Glutamatergic neuron (in vitro differentiated cells): ENCODE results near the gene RFX8. TPM values are rescaled to one million over a fixed set of nuclear protein-coding genes. Genes with fewer than 3 reads are reported as not detected.

Experiments
- DNase-seq: peaks from one replicate; pipeline ENCODE4 v3.0.0; 2022
- H3K27ac Mint-ChIP-seq: one replicate; pipeline ENCODE4 v1.8.0; 2020; ENCODE audit warnings: mild to moderate bottlenecking, mixed read lengths, inconsistent platforms; ENCODE audit not compliant: unreplicated experiment
- H3K27me3 Mint-ChIP-seq: one replicate; pipeline ENCODE4 v1.8.0; 2020; ENCODE audit warnings: mild to moderate bottlenecking, moderate library complexity, mixed read lengths, inconsistent platforms; ENCODE audit not compliant: unreplicated experiment
- H3K36me3 Mint-ChIP-seq: one replicate; pipeline ENCODE4 v1.8.0; 2020; ENCODE audit warnings: mild to moderate bottlenecking, mixed read lengths, inconsistent platforms; ENCODE audit not compliant: unreplicated experiment
- H3K4me1 Mint-ChIP-seq: one replicate; pipeline ENCODE4 v1.8.0; 2020; ENCODE audit warnings: mild to moderate bottlenecking, low read depth, mixed read lengths, inconsistent platforms; ENCODE audit not compliant: unreplicated experiment
- H3K4me3 Mint-ChIP-seq: one replicate; pipeline ENCODE4 v1.8.0; 2020; ENCODE audit warnings: mild to moderate bottlenecking, mixed read lengths, inconsistent platforms; ENCODE audit not compliant: unreplicated experiment
- H3K9me3 Mint-ChIP-seq: one replicate; pipeline ENCODE4 v1.8.0; 2020; ENCODE audit warnings: mild to moderate bottlenecking, moderate library complexity, mixed read lengths, inconsistent platforms; ENCODE audit not compliant: unreplicated experiment
- total RNA-seq: library from RNA; stranded (reverse); fragmentation: NEBNext Ultra II Directional; extraction: Animal tissue kit (Norgen Biotek cat#: 25700); gene quantifications from one replicate; pipeline ENCODE4 v1.2.1, GENCODE V29; 2021; ENCODE audit not compliant: unreplicated experiment
- TF ChIP-seq, protein P1 (sequence below): fragments of 200-600 bp; sonication (generic); IDR thresholded peaks from one replicate; pipeline ENCODE4 v1.5.0; 2021; ENCODE audit not compliant: partially characterized antibody, unreplicated experiment

RFX8 gene
- total RNA-seq, 1 donor from 2014 or later, result 1.0 TPM

DNA sequence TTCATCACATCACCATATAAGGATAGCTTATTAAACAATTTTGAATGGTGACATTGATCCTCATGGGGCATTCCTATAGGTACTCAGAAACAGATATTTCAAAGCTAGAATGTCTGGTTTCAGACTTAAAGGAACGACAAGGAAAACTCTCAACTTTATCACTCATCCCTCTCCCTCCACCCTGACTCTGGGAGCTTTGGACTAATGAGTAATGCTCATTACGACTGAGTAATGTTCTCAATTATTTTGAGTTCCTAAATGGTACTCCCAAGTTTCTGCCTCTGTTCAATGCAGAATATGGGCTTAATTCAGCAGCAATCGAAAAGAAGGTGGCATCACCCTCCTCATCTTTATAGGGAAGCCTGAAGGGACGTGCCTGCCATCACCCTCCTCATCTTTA is 43.4 kb downstream of the RFX8 start:
- Mint-ChIP-seq H3K4me1 (peaks cover 4% of the 10 kb centered on the region), H3K4me3 (no peak overlapping the region), H3K27me3 (peaks cover 3% of the 10 kb centered on the region), H3K9me3 (peaks cover 5% of the 10 kb centered on the region), H3K27ac (no peak overlapping the region), H3K36me3 (no peaks in the 10 kb centered on the region)
- TF ChIP-seq, protein P1, sequence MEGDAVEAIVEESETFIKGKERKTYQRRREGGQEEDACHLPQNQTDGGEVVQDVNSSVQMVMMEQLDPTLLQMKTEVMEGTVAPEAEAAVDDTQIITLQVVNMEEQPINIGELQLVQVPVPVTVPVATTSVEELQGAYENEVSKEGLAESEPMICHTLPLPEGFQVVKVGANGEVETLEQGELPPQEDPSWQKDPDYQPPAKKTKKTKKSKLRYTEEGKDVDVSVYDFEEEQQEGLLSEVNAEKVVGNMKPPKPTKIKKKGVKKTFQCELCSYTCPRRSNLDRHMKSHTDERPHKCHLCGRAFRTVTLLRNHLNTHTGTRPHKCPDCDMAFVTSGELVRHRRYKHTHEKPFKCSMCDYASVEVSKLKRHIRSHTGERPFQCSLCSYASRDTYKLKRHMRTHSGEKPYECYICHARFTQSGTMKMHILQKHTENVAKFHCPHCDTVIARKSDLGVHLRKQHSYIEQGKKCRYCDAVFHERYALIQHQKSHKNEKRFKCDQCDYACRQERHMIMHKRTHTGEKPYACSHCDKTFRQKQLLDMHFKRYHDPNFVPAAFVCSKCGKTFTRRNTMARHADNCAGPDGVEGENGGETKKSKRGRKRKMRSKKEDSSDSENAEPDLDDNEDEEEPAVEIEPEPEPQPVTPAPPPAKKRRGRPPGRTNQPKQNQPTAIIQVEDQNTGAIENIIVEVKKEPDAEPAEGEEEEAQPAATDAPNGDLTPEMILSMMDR, result no peak
- DNase-seq, result no peak

DNA sequence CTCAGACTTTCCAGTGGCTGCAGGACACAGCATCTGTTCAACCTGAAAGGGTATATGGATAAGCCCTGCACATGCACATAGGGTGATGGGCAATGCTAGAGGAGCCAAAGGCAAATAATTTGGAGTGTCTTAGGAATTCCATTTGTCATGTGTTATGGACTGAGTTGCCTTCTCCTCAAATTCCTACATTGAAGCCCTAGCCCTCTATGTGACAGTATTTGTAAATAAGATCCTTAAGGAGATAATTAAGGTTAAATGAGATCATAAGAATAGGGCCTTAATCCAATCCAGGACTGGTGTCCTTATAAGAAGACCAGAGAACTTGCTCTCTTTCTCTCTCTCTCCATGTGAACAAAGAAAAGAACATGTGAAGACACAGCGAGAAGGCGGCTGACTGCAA is 44.8 kb downstream of the RFX8 start:
- no peaks in the 10 kb centered on the region for H3K36me3 Mint-ChIP-seq
- H3K9me3 Mint-ChIP-seq, result peaks cover 5% of the 10 kb centered on the region
- no peak overlapping the region for H3K4me3 Mint-ChIP-seq
- TF ChIP-seq, protein P1, result no peak
- peaks cover 3% of the 10 kb centered on the region for H3K27me3 Mint-ChIP-seq
- H3K27ac Mint-ChIP-seq, result no peak overlapping the region
- H3K4me1 Mint-ChIP-seq, result peaks cover 3% of the 10 kb centered on the region
- DNase-seq, result no peak

GRCh38 chr2:101429453-101429852 is 45.5 kb downstream of the RFX8 start:
- H3K36me3 Mint-ChIP-seq, result no peaks in the 10 kb centered on the region
- no peaks in the 10 kb centered on the region for H3K4me1 Mint-ChIP-seq
- DNase-seq, result no peak
- H3K27me3 Mint-ChIP-seq, result peaks cover 5% of the 10 kb centered on the region
- H3K9me3 Mint-ChIP-seq, result peaks cover 5% of the 10 kb centered on the region
- H3K27ac Mint-ChIP-seq, result no peak overlapping the region
- no peak overlapping the region for H3K4me3 Mint-ChIP-seq
- TF ChIP-seq, protein P1, result no peak

- Mint-ChIP-seq H3K27me3 (peaks cover 5% of the 10 kb centered on the region), H3K9me3 (peaks cover 3% of the 10 kb centered on the region), H3K36me3 (no peaks in the 10 kb centered on the region), H3K4me1 (no peaks in the 10 kb centered on the region), H3K27ac (no peak overlapping the region), H3K4me3 (no peak overlapping the region)
- TF ChIP-seq, protein P1, result no peak
- DNase-seq, result no peak
Measured at GRCh38 chr2:101428422-101429176, 46.3 kb downstream of the RFX8 start.

- H3K36me3 Mint-ChIP-seq, result no peaks in the 10 kb centered on the region
- H3K4me3 Mint-ChIP-seq, result no peak overlapping the region
- H3K27ac Mint-ChIP-seq, result no peak overlapping the region
- DNase-seq, result no peak
- H3K9me3 Mint-ChIP-seq, result peaks cover 5% of the 10 kb centered on the region
- TF ChIP-seq, protein P1, result no peak
- H3K27me3 Mint-ChIP-seq, result peaks cover 5% of the 10 kb centered on the region
- H3K4me1 Mint-ChIP-seq, result no peaks in the 10 kb centered on the region
Measured at GRCh38 chr2:101427743-101428142, 47.2 kb downstream of the RFX8 start.
